Thyroid gland (tissue), 4 donors: ENCODE data around the gene TTLL5.

Source experiments
- CTCF ChIP-seq, 6 experiments: fragments of 200-600 bp in 3 of 6; fragments of 450-650 bp in 3 of 6; sonication (generic) in 3 of 6; IDR thresholded peaks; one replicate each; pipeline ENCODE4 v1.5.1; 2016 to 2019; ENCODE audit warnings: antibody characterized with exemption in 6 of 6, mild to moderate bottlenecking in 2 of 6, inconsistent platforms in 1 of 6, moderate library complexity in 1 of 6
- POLR2A ChIP-seq, 2 donors: fragments of 450-650 bp; IDR thresholded peaks; one replicate each; pipeline ENCODE4 v1.6.1; 2017; ENCODE audit warnings: antibody characterized with exemption in 2 of 2, mild to moderate bottlenecking in 2 of 2, moderate library complexity in 1 of 2

DNA sequence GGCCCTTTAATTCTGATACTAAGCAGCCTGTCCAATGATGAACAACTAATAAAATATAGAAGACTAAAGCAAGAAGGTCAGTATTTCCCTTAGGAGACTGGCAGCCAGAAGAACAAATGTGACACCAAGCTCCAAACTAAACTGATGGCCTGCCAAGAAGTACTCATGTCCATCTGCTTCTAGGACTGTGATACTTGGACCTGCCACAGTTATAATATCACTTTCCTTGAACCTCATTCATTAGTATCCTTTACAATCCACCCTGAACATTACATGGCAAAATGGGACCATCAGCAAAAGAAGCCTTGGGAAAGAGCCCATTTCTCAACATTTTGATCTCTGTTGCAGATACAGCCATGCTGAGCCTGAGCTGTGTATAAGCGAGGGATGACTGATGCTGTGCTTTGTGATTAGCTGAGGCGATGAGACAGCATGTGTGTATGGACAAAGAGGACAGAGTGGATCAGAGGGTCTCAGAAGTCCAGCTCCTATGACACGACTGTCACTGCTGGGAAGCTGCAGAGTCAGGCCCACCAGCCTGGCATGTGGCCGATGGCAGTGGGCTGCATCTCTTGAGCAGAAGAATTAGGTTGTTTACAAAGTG, 246.8 kb downstream of the TTLL5 start:
- TF ChIP-seq CTCF (IDR thresholded peaks at IDR 0.05) (no peak), POLR2A (IDR thresholded peaks at IDR 0.05) (no peak)
